ENCODE data around the gene SLC6A6.

DNA sequence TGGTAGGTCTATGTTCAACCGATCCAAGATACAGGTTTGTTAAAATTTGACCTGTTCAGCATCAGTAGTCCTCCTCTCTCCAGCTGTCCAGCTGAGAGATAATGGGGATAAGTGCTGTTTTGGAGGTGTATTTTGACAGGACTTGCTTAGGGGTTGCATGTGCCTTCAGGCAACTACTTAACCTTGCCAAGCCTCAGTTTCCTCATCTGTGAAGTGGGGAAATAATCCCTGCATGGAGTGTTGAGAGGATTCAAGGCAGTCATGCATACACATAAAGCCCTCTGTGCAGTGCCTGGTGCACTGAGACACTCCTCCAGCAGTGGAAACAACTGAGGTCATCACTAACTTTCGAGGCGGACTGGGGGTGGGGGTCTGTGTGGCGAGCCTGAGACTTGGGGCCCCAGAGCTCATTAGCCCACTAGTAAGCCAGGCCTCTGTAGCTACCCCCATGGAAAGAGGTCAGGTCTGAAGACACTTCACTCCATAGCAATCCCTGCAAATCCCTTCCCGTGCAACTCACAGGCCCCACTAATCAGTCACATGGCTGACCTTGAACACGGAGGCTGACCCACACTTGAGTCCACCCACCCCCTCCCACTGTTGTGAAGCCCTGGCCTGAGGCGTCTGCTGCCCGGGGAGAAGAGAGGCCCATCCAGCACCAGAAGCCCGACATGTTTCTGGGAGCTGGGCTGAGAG lies 25.9 kb upstream of the SLC6A6 start:
- TF ChIP-seq, protein P1, sequence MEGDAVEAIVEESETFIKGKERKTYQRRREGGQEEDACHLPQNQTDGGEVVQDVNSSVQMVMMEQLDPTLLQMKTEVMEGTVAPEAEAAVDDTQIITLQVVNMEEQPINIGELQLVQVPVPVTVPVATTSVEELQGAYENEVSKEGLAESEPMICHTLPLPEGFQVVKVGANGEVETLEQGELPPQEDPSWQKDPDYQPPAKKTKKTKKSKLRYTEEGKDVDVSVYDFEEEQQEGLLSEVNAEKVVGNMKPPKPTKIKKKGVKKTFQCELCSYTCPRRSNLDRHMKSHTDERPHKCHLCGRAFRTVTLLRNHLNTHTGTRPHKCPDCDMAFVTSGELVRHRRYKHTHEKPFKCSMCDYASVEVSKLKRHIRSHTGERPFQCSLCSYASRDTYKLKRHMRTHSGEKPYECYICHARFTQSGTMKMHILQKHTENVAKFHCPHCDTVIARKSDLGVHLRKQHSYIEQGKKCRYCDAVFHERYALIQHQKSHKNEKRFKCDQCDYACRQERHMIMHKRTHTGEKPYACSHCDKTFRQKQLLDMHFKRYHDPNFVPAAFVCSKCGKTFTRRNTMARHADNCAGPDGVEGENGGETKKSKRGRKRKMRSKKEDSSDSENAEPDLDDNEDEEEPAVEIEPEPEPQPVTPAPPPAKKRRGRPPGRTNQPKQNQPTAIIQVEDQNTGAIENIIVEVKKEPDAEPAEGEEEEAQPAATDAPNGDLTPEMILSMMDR (conservative IDR thresholded peaks at IDR 0.05 in 1 of 2, IDR thresholded peaks at IDR 0.05 in 1 of 2; ENCODE audit: extremely low read depth in 1 of 2, insufficient read depth in 1 of 2, low read depth in 1 of 2, low read length in 2 of 2), result no peak
- TF ChIP-seq EZH2 (IDR thresholded peaks at IDR 0.05; ENCODE audit: borderline replicate concordance, low read length), result no peak
